ENCODE results near the gene RIC8B.

RIC8B gene

DNA sequence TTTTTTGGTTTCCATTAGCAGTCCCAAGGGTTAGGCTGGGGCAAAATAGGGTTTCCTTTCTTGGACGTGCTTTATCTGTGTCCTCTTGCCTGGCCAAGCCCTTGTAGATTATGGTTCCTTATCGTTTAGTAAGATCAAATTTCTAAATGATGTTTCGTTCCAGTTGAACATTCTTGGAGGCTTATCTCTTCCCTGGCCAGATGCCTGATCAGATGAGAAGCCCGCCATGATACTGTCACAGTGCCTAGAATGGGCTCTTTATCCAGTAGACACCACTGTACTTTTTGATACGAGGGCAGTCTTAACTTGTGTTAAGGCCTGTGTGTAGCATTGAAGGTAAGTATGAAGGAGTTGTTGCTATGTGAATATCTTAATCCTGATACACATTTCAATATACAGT, 105.1 kb downstream of the RIC8B start:
- H3K4me3 ChIP-seq (ENCODE audit: low read depth, low read length) = no peak overlapping the region

DNA sequence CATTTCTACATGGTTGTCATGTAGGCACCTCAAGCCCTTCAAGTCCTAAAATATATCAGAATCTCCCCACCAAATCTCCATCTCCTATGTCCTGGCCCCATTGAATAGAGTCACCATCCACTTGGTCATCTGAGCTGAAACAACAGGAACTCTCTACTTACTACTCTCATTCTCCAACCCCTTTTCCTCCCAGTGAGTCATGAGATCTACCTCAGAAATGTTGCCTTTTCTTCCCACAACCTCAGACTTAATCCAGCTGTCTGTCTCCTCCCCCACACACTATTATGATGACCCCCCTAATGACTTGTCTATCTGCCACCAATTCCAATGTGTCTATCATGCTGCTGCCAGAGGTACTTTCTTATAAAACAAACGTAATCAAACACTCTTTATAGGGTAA, 108.9 kb downstream of the RIC8B start:
- TF ChIP-seq, protein P1, sequence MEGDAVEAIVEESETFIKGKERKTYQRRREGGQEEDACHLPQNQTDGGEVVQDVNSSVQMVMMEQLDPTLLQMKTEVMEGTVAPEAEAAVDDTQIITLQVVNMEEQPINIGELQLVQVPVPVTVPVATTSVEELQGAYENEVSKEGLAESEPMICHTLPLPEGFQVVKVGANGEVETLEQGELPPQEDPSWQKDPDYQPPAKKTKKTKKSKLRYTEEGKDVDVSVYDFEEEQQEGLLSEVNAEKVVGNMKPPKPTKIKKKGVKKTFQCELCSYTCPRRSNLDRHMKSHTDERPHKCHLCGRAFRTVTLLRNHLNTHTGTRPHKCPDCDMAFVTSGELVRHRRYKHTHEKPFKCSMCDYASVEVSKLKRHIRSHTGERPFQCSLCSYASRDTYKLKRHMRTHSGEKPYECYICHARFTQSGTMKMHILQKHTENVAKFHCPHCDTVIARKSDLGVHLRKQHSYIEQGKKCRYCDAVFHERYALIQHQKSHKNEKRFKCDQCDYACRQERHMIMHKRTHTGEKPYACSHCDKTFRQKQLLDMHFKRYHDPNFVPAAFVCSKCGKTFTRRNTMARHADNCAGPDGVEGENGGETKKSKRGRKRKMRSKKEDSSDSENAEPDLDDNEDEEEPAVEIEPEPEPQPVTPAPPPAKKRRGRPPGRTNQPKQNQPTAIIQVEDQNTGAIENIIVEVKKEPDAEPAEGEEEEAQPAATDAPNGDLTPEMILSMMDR (IDR thresholded peaks at IDR 0.05; ENCODE audit: borderline replicate concordance, insufficient read depth, low read depth, low read length) = no peak
- no peak overlapping the region for H3K4me3 ChIP-seq (ENCODE audit: low read depth, low read length)

More for the DNA sequence above, 105.1 kb downstream of the RIC8B start:
- TF ChIP-seq, protein P1 (IDR thresholded peaks at IDR 0.05; ENCODE audit: borderline replicate concordance, insufficient read depth, low read depth, low read length) = no peak

DNA sequence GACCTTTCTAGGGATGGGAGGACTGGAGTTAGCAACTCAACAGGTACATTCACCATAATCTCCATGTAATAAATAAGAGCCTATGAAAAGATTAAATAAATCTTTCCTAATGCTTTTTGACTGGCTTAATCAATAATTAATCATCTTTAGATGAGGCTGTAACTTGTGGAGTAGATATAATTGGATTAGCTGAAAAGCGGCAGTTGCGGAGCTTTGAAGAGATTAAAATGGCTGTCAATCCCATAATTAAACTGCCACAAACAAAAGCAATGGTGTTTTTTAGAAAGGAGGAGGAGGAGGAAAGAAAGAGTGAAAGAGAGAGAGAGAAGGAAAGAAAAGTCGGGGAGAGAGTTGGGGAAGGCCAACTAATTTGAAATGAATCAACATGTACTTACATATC, 110.5 kb downstream of the RIC8B start:
- H3K4me3 ChIP-seq (ENCODE audit: low read depth, low read length) = no peak overlapping the region
- TF ChIP-seq, protein P1 (IDR thresholded peaks at IDR 0.05; ENCODE audit: borderline replicate concordance, insufficient read depth, low read depth, low read length) = no peak

DNA sequence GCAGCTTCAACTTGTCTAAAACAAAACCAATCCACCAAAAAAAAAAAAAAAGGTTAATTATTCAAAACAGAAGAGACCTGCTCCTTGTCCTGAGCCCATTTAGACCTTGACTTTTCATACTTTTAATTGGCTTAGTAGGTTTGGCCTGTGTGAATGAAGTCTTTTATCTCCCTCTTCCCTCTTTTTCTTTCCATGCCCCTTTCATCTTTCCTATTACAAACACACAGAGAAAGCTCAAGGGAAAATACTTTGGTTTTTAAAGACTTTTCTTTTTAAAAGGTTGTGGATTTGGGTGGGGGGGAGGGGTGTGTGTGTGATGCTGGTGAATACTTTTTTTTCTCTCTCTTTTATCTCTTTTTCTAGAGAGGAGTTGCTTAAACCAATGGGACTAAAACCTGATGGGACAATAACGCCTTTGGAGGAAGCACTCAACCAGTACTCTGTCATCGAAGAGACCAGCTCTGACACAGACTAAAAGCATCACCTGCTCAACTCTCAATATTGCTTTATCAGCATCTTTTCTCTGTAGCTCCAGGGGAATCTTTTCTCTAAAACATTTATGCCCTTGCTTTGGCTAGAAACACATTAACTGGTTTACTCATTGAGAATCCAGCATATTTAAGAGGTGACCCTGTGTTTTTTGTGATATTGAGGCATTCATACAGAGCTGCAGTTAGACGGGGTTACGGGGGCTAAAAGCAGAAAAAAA, 111.2 kb downstream of the RIC8B start:
- TF ChIP-seq, protein P1 (IDR thresholded peaks at IDR 0.05; ENCODE audit: borderline replicate concordance, insufficient read depth, low read depth, low read length) = no peak

DNA sequence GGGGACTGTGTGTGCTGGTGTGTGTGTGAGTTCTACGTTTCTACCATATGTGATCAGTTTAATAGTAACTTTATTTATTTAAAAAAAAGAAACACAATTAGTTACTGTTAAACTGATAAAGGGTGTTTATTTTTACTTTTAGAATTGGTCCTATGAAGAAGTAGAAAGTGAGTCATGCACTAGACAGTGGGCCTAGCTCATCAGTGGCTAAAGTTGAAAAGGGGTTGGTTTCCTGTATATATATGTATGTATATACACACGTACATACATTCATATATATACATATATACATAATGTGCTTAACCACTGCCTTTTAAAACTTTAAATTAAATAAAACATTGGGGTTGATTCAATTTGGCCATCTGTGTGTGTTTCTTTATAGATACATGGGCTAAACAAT, 112.5 kb downstream of the RIC8B start:
- TF ChIP-seq, protein P1 (IDR thresholded peaks at IDR 0.05; ENCODE audit: borderline replicate concordance, insufficient read depth, low read depth, low read length) = no peak
- H3K4me3 ChIP-seq (ENCODE audit: low read depth, low read length) = no peak overlapping the region

More for the DNA sequence above, 111.2 kb downstream of the RIC8B start:
- H3K4me3 ChIP-seq (ENCODE audit: low read depth, low read length) = no peak overlapping the region

DNA sequence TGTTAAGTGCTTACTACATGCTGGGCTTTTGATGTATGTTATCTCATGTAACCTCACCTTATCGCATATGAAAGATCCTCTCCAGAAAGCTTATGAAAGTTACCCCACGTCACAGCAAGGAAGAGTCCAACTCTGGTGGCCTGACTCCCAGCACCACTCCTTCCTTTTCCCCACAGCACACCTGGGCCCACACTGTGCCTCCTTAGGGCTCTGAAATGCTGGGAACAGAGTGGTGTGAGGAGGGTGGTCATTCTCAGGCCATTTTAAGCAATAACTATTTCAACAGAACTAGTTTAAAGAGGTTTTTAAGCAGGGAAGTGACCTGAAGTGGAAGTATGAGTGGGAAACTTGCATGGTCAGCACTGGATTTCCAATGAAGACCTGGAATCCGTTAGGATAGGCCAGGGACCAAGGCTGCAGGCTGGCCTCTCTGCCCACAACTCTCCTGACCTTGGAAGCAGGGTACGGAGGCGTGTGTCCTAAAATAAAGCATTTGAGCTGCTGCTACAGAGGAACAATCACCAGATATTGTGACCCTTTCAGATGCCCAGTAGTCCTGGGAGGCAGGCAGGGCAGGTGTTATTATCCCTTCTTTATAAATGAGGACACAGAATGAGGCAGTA, 114.0 kb downstream of the RIC8B start:
- no peak overlapping the region for H3K4me3 ChIP-seq (ENCODE audit: low read depth, low read length)
- TF ChIP-seq, protein P1 (IDR thresholded peaks at IDR 0.05; ENCODE audit: borderline replicate concordance, insufficient read depth, low read depth, low read length) = no peak

DNA sequence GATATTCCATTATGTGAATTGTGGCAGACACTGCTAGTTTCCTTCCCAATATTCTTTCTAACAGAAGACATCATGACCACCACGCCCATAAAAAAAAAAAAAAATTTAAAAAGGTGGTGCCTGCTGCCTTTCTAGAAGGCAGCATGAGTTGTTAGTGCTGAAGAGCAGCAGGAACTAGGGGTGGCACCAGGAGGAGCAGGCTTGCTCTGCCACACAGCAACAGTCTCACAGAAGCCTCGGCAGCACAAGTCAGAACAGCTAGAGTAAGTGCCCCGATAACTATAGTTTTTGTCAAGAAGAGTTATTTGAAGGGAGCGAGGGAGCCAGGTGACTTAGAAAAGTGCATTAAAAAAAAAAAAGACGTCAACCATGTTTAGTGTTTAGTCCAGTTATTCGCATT, 114.8 kb downstream of the RIC8B start:
- no peak overlapping the region for H3K4me3 ChIP-seq (ENCODE audit: low read depth, low read length)

More for the DNA sequence above, 114.8 kb downstream of the RIC8B start:
- TF ChIP-seq, protein P1 (IDR thresholded peaks at IDR 0.05; ENCODE audit: borderline replicate concordance, insufficient read depth, low read depth, low read length) = no peak
